HG03039 (cell line): ENCODE data around the gene CLEC16A.

ENCODE experiments used
- ATAC-seq: cut with Tn5 transposase; IDR thresholded peaks from one replicate; pipeline ENCODE4 v1.9.1; 2021; ENCODE audit warnings: mild to moderate bottlenecking, moderate library complexity; ENCODE audit not compliant: unreplicated experiment

CLEC16A gene

DNA sequence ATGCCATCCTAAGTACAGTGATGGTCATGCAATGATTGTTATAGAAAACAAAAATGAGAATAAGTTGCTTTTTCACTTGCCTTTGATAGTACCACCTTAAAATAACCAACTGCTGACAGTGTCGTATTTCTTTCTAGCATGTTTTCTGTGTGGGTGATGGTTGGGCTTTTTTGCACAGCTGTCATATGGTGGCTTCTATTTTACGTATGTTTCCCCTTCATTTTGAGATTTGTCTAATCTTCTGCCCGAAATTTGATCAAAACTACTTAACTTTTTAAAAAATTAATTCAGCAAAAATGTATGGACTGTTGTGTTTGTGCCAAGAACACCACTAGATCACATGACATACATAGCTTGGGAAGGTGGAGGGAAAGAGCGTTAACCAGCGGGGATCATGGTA is 90.7 kb downstream of the CLEC16A start:
- no peak for ATAC-seq

DNA sequence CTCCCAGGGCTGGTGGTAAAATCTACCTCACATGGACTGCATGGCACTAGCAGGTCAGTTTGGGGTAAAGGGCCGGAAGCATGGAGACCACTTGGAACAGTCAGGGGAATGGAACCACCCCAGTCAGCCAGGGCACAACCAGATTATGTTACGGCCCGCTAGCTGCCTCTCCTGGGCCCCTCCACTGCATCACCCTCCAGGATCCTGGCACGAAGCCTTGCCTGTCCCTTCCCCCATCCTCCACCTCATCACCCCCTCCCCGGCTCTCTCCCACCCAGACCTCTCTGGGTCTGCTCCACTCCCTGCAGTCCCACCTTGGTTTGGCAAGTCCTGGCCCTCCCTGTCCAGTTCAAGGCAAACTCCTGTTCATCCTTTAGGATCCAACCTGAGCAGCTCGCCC is 91.7 kb downstream of the CLEC16A start:
- ATAC-seq, result no peak

DNA sequence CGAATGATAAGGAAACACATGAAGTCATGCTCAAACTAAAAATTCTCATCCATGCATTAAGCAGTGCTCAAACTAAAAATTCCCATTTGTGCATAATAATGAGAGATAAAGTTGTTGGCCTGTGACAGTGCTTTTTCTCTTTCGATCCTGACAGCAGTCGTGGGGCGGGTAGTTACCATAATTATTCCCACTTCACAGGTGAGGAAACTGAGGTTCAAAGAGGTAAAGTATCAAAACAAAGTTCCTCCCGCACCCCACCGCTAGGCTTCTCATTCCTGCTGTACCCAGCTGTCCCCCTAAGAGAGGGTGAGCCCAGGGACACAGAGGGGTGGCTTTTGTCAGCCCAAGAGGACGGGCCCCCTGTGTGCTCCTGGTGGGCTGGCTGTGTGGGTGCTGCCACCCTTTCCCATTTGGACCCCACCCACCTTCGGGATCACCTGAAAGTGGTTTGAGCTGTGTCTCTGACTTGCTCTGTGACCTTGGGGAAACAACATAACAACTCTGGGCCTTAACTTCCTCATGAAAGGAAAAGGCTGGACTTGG is 92.6 kb downstream of the CLEC16A start:
- ATAC-seq, result no peak

DNA sequence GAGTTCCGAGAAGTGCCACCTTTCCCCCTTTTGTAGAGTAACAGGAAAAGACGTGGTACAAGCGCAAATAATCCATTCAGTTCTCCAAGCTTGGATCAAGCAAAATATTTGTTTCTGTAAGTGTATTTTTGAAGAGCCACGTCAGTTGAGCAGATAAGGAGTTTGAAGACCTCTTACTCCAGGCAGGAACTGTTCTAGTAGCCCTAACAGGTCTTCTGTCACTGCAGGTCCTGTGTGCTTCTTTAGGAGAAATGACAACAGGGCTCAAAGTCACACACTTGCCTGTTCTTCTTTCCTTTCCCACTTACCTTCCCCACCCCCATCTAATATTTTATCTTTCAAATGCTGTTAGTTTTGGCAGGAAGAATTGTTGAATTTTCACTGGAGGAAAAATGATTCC is 93.9 kb downstream of the CLEC16A start:
- no peak for ATAC-seq

DNA sequence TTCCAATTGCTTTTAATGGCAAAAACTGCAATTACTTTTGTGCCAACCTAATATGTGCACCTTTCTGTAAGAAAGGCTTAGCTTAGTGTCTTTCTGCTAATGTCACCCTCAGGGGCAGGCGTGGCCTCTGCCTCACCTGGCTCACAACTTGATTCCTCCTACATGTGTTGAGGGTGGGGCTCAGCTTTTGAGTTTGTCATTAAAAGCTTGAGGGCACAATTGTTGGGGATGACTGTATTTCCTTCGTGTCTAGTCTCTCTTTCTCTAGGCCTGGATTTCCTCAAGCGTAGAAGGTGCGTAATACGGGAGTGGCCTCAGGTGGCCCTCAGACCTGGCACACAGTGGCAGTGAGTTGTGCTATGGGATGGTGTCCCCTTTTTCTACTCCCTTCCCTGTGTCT is 94.4 kb downstream of the CLEC16A start:
- no peak for ATAC-seq

GRCh38 chr16:11039726-11040125 is 95.4 kb downstream of the CLEC16A start:
- ATAC-seq, result no peak

GRCh38 chr16:11042191-11042590 is 97.8 kb downstream of the CLEC16A start:
- ATAC-seq, result no peak

DNA sequence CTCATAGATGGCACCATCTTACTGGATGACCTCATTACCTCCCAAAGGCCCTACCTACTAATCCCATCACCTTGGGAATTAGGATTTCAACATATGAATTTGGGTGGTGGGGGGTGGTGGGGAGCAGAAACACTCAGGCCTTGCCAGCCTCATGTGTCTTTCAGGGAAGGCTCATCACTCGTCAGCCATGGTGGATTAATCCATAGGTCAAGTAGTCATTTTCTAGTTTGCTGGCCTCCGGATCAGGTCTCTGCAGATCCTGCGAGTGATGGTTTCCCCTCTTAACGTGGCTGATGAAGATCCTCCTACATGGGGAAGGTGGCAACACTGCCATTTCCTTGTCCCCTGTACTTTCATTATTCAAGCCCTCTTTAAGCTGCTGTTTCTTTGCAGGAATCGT is 101.1 kb downstream of the CLEC16A start:
- no peak for ATAC-seq

DNA sequence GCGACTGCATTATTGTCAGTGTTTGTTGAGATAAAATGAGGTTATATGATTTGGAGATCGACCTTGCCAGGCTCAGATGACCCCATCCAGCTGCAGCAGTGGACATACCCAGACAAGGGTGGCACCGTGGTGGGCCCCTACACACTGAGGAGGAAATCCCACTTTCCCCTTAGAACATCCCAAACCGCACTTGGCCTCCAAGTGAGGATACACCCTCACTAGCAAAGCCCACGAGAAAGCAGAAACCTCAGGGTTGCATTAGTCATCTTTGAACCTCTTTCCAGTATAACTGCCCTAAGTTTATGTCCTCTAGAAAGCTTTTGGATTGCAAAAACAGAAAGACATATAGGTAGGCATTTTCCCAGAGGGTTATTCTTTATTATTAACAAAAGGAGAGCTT is 101.5 kb downstream of the CLEC16A start:
- no peak for ATAC-seq

DNA sequence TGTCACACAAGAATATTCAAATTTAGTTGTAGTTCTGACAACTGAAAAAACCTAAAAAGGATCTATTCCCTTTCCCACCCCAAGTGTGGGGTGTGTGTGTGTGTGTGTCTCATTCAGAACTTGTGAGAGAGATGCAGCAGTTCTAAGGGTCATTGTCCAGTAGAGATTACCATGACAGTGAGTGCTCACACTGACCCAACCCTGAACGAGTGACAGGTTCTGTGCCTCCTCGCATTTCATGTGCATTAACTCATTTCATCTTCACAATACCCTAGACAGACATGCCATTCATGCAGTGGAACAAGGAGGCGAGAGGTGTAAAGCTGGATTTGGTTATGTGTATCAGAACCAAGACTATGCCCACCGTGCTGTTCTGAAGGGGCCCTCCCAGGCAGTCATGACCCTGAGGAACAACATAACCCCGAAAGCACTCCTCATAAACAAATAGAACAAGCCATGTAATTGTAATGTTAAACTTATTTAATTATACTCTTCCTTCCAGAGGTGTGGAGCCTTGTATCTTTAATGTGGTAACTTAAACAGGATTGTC is 102.1 kb downstream of the CLEC16A start:
- ATAC-seq, result no peak

GRCh38 chr16:11047057-11047456 is 102.7 kb downstream of the CLEC16A start:
- ATAC-seq, result no peak

- no peak for ATAC-seq
These were observed 103.8 kb downstream of the CLEC16A start for GRCh38 chr16:11047939-11048800.

- no peak for ATAC-seq
These were observed 105.2 kb downstream of the CLEC16A start for GRCh38 chr16:11049396-11050059.

- no peak for ATAC-seq
These were observed 106.2 kb downstream of the CLEC16A start for GRCh38 chr16:11050536-11050935.

DNA sequence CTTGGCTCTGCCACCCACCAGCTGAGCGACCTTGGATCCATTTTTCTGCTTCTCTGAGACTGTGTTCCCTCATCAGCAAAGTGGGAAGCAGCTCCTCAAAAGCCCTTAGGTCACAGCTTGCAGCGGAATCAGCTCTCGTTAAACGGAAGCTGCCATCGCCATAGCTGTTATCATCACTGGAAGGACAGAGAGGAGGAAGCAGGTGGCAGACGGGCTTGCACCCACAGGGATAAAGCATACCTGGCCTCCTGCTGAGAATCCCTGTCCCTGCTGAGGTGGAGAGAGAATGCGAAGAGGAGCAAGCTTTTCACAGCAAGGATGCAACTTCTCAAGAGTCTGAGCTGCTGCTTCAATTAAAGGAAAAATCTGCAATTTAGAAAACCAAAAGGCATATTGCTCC is 106.6 kb downstream of the CLEC16A start:
- ATAC-seq, result no peak

DNA sequence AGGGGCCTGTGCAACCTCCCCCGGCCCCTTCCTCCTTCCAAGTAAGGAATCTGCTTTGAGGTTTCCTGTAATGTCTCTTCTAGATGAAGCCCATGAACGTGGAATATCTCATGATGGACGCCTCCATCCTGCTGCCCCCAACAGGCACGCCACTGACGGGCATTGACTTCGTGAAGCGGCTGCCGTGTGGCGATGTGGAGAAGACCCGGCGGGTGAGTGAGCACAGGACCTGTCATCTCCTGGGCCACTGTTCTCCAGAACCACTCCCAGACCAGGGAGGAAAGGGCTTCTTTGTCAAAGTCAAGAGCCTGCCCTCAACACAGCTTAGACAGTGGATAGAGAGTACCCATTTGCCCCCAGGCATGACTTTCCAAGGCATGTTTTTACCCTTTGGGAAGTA is 107.1 kb downstream of the CLEC16A start:
- no peak for ATAC-seq

DNA sequence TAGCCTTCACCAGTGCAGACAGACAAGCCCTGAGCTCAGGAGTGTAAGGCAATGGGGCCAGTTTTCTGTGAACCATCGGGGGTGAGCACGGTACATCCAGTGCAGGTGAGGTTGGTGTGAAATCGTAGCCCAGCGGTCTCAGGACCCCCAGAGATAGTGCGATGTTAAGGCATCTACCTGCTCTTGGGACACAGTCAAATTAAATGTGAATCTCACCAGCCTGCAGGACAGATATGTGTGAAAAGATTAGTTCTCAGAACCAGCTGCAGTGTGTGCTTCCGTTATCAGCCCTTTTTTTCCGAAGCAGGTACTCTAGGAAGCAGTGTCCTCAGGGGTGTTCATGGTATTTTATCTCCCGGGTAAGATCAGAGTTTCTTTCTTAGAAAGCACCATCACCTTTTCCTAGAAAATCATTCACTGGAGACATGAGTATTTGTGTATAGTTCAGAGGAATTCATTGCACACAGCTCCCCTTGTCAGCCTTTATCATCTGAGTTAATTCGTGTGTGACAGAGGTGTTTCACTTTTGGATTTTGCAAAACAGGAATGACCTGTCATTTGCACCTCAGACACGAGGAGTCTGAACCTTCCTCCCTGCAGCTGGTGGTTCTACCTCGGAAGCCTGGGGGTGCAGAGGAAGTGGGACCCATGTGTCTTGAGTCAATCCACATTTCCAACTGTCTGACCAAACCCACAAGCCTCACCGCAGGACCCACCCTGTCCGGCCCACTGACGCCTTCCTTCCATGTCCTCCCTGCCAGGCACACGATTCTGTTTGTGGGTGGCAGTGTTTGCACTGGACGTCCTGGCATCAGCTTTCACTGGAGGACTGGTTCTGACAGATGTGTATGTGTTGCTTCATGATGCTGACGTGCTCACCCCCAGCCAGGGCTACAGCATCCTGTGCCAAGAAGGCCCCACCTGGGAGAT is 107.8 kb downstream of the CLEC16A start:
- peak; percentile 52 for ATAC-seq

DNA sequence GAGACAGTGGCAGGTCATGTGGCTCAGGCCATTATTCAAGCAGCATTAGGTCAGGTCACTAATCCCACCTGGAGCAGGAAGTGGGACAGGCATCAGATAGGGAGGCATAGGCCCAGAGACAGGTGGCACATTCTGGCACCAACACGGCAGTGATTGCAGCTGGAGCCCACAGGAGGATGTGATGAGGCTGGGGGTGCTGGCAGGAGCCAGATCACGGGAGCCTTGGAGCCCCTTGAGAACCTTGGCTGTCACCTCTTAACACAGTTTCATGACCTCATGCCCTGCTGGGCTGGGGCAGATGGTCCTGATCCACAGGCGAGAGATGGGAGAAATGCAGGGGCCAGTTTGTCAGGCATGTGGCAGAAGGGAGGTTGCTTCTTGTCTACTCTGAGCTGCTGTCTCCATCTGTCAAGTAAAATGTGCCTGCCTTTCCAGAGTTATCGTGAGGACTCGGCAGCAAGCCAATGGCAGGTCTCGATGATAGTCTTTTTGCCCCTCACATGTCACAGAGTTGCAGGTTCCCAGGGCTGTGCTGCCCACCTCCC is 109.6 kb downstream of the CLEC16A start:
- no peak for ATAC-seq

DNA sequence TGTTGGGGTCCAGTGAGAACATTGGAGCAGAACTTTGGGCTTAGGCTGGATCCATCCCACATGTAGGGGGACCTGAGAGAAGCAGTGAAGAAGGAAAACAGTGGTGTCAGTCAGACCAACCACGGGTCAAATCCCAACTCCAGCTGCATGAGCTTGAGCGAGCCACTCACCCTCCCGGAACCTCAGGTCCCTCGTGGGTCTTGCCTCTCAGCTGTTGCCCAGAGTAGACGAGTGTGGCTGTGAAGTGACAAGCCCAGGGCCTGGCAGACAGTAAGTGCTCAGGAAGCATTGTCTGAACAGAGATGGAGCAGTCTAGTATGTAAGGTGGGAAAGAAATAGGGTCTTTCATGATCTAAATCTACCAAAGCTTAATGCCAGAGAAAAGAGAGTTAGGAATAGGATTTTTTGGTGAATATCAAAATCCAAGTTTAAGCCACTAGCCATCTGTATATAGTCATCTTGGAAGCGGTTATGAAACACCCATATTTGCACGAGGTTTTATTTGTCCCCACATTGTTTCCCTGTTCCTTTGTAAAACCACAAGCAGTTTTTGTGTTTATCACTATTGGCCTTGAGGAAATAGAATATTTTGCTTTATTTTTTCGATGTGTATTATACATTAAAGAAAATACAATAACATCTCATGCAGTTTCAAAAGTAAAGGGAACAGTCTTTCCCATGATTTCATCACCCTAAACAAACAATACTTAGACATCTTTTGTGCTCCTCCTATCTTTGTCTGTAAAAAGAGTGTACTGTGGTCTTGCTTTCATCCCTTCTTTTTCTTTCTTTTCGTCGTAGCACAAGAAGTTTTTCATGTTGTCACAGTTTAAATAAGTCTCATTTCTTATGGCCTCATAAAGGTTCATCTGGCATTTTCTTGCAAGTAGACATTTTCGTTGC is 112.0 kb downstream of the CLEC16A start:
- ATAC-seq, result no peak
